Measurements from ENCODE around the gene DHRS1. TPM values are rescaled to one million over a fixed set of nuclear protein-coding genes. Genes with fewer than 3 reads are reported as not detected.

Gene DHRS1
- total RNA-seq, 1 donor from 2014 or later = 28.0 TPM

GRCh38 chr14:24307575-24308341 lies 8.2 kb upstream of the DHRS1 start, which contains the start of gene CIDEB:
Gene CIDEB, minus strand, starts transcription at chr14:24307977. Its CDS starts 119 bp downstream, at chr14:24307858.
- intact Hi-C loops (cut with DNase I) = no loop called here
- Histone ChIP-seq H3K9me3 (no peaks in the 10 kb centered on the region), H3K4me1 (peaks cover 38% of the 10 kb centered on the region), H3K27me3 (no peaks in the 10 kb centered on the region), H3K27ac (no peak within 1 kb of the TSS), H3K36me3 (peaks cover 46% of the 10 kb centered on the region), H3K4me3 (no peak within 1 kb of the TSS)
- peak; percentile 95 for TF ChIP-seq CTCF (IDR thresholded peaks at IDR 0.05)
- ATAC-seq (peak; percentile 63), DNase-seq (no peak)

- Histone ChIP-seq H3K4me1 (peaks cover 32% of the 10 kb centered on the region), H3K4me3 (no peak overlapping the region), H3K27me3 (no peaks in the 10 kb centered on the region), H3K36me3 (peaks cover 52% of the 10 kb centered on the region), H3K27ac (no peak overlapping the region), H3K9me3 (no peaks in the 10 kb centered on the region)
- TF ChIP-seq CTCF (IDR thresholded peaks at IDR 0.05) = no peak
- no peak for DNase-seq
- no peak for ATAC-seq
- intact Hi-C loops (cut with DNase I) = no loop called here
These were observed 7.6 kb upstream of the DHRS1 start for GRCh38 chr14:24307156-24307574.

GRCh38 chr14:24304019-24304387 lies 4.4 kb upstream of the DHRS1 start:
- Histone ChIP-seq H3K36me3 (peaks cover 57% of the 10 kb centered on the region), H3K27me3 (no peaks in the 10 kb centered on the region), H3K27ac (no peak overlapping the region), H3K9me3 (no peaks in the 10 kb centered on the region), H3K4me1 (peaks cover 15% of the 10 kb centered on the region), H3K4me3 (no peak overlapping the region)
- intact Hi-C loops (cut with DNase I) = no loop called here
- TF ChIP-seq CTCF (IDR thresholded peaks at IDR 0.05) = no peak
- ATAC-seq (no peak), DNase-seq (no peak)

GRCh38 chr14:24300326-24300980 lies 873 bp upstream of the DHRS1 start:
- Histone ChIP-seq H3K4me3 (peak overlapping the region; percentile 73), H3K4me1 (peaks cover 32% of the 10 kb centered on the region), H3K27ac (peak overlapping the region; percentile 89), H3K36me3 (peaks cover 47% of the 10 kb centered on the region), H3K27me3 (no peaks in the 10 kb centered on the region), H3K9me3 (no peaks in the 10 kb centered on the region)
- DNase-seq (no peak), ATAC-seq (no peak)
- intact Hi-C loops (cut with DNase I) = no loop called here
- TF ChIP-seq CTCF (IDR thresholded peaks at IDR 0.05) = no peak

GRCh38 chr14:24298892-24299254 lies 707 bp downstream of the DHRS1 start:
- ATAC-seq (peak; percentile 3), DNase-seq (no peak)
- H3K36me3 ChIP-seq = peaks cover 41% of the 10 kb centered on the region
- H3K9me3 ChIP-seq = no peaks in the 10 kb centered on the region
- H3K27ac ChIP-seq = peak overlapping the region; percentile 89
- H3K27me3 ChIP-seq = no peaks in the 10 kb centered on the region
- no peak for TF ChIP-seq CTCF (IDR thresholded peaks at IDR 0.05)
- intact Hi-C loops (cut with DNase I) = no loop called here
- H3K4me1 ChIP-seq = peaks cover 32% of the 10 kb centered on the region
- H3K4me3 ChIP-seq = peak overlapping the region; percentile 73
